Right lobe of liver (tissue), 4 donors: ENCODE data around the gene TBXA2R.

Experiments used
- POLR2A ChIP-seq: fragments of 450-650 bp; IDR thresholded peaks from one replicate; pipeline ENCODE4 v1.6.1; 2017; ENCODE audit warnings: antibody characterized with exemption, mild to moderate bottlenecking
- TF ChIP-seq, protein P1 (sequence below), 4 donors: fragments of 200-600 bp in 3 of 4; fragments of 450-650 bp in 1 of 4; IDR thresholded peaks; one replicate each; pipeline versions ENCODE4 v1.5.1 to v1.8.0; 2016 to 2022; ENCODE audit warnings: antibody characterized with exemption in 4 of 4, mild to moderate bottlenecking in 2 of 4
- donor health status: DM: no; HTN: no; CAD: no.
- donor health status: DM: no; HTN: no; CAD: no.
- donor health status: DM: no; HTN: yes; CAD: no.

DNA sequence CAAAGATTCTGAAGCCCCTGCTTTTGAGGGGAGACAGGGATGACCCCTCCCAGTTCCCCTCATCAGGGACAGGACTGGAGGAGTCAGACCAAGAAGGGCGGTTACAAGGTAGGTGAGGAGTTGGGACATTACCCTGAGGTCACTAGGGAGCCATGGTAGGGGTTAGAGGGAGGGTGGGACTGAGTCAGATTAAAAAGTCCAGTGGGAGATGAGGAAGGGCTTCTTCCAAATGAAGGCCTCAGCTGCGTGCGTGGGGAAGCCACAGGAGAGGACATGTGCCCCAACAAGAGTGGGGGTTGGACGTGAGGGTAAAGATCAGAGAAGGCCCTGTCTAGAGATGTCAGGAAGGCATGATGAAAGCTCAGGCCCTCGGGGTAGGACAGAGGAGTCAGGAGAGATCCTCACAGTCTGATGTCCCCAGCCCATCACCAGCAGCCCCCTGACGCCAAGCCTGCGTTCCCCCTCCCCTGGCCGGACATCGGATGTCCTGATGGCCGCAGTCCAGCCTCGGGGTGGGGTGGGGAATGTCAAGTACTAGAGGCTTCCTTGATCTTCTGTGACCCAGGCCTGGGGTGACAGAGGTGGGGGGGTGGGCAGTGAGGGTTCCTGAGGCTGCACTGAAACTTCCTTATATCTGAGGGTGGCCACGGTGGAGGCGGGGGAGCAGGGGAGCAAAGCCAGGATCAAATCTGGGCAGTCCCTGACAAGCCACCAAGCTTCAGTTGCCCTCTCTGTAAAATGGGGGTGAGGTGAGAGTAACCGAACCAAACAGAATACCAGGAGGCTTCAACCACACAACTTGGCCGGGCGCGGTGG, 42.8 kb downstream of the TBXA2R start:
- TF ChIP-seq, protein P1, sequence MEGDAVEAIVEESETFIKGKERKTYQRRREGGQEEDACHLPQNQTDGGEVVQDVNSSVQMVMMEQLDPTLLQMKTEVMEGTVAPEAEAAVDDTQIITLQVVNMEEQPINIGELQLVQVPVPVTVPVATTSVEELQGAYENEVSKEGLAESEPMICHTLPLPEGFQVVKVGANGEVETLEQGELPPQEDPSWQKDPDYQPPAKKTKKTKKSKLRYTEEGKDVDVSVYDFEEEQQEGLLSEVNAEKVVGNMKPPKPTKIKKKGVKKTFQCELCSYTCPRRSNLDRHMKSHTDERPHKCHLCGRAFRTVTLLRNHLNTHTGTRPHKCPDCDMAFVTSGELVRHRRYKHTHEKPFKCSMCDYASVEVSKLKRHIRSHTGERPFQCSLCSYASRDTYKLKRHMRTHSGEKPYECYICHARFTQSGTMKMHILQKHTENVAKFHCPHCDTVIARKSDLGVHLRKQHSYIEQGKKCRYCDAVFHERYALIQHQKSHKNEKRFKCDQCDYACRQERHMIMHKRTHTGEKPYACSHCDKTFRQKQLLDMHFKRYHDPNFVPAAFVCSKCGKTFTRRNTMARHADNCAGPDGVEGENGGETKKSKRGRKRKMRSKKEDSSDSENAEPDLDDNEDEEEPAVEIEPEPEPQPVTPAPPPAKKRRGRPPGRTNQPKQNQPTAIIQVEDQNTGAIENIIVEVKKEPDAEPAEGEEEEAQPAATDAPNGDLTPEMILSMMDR (IDR thresholded peaks at IDR 0.05): no peak
- TF ChIP-seq POLR2A: no peak
